GM19099 (cell line): ENCODE measurements around the gene REC8.

ENCODE experiments used
- POLR2A ChIP-seq: IDR thresholded peaks from 3 replicates; pipeline ENCODE4 v1.6.1; 2011; ENCODE audit warnings: low read depth; ENCODE audit not compliant: insufficient read length; ENCODE audit errors: extremely low read depth

REC8 gene

DNA sequence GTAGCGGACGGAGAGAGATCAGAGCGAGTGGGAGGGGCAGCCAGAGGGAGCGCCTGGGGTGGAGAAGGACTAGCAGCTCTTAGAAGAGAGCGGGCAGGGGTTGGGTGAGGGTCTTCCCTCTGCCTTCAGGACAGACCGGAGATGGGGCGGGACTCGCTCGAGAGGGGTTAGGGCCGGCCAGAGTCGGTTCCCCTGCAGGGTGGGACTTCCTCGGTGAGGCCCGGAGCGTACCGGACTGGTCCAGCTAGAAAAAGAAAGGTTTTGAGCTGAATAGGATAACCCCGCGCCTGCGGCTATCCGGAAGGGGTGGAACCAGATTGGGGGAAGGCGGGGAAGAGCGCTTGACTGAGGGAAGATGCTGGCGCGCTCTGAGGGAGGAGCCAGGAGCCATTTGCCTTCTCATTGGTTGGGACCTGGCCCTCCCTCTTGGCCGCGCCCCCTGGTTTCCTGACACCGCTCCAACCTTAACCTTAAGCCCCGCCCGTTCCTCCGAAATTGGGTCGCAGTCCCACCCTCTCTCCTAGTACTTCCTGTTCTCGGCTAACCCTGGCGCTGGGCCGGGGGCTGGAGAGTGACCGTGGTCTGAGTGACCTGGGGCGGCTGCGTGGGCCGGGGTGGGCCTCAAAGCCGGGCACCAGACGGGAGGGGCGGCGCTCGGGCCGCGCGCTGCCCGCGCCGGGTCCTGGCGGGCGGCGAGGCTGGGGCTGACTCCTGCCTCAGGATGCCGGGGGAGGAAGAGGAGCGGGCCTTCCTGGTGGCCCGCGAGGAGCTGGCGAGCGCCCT lies 24.7 kb upstream of the REC8 start, which contains the start of gene RNF31:
RNF31 (plus strand) TSS at position 521 of the 783 bp plus-strand sequence; CDS start at position 722, 201 bp downstream.
- peak; percentile 72 for TF ChIP-seq POLR2A

DNA sequence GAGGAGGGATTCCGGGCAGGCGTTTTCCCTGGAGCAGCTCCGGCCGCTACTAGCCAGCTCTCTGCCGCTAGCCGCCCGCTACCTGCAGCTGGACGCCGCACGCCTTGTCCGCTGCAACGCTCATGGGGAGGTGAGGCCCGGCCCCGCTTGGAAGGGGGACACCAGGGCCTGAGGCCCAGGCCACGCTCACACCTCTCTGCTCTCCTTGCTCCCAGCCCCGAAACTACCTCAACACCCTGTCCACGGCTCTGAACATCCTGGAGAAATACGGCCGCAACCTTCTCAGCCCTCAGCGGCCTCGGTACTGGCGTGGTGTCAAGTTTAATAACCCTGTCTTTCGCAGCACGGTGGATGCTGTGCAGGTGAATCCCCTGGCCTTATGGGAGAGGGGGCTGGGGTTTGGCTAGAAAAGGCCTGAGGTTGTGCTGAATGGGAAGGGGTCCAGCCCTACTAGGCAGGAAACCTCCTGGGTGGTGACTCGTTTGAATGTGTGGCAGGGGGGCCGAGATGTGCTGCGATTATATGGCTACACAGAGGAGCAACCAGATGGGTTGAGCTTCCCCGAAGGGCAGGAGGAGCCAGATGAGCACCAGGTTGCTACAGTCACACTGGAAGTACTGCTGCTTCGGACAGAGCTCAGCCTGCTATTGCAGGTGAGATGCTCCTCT lies 24.0 kb upstream of the REC8 start:
- no peak for TF ChIP-seq POLR2A

DNA sequence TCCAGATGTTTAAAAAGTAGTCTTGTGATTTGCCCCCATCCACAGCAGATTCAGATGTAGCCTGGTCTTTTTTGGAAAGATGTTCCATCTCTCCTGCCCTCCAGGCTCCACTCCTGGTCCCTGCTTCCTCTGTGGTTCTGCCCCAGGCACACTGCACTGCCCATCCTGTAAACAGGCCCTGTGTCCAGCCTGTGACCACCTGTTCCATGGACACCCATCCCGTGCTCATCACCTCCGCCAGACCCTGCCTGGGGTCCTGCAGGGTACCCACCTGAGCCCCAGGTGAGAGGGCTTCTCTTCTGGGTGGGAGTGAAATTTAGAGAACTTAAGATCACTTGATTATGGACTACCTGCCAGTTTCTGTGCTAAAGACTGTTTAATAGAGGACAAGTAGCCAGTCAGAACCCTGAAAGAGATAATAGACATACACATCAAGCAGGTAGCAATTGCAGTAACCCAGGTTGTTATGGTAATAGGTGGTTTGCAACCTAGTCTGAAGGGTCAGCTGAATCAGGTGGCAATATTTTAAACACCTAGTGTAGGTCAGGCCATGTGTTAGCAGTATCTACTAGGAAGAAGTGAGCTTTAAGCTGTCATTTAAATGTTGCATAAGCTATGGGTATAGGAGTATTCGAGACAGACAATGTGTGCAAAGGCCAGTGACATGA lies 22.4 kb upstream of the REC8 start:
- TF ChIP-seq POLR2A: no peak

DNA sequence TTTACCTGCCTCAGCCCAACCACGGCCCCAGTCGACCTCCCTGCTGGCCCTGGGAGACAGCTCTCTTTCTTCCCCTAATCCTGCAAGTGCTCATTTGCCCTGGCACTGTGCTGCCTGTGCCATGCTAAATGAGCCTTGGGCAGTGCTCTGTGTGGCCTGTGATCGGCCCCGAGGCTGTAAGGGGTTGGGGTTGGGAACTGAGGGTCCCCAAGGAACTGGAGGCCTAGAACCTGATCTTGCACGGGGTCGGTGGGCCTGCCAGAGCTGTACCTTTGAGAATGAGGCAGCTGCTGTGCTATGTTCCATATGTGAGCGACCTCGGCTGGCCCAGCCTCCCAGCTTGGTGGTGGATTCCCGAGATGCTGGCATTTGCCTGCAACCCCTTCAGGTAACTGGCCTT lies 21.8 kb upstream of the REC8 start:
- TF ChIP-seq POLR2A: no peak

DNA sequence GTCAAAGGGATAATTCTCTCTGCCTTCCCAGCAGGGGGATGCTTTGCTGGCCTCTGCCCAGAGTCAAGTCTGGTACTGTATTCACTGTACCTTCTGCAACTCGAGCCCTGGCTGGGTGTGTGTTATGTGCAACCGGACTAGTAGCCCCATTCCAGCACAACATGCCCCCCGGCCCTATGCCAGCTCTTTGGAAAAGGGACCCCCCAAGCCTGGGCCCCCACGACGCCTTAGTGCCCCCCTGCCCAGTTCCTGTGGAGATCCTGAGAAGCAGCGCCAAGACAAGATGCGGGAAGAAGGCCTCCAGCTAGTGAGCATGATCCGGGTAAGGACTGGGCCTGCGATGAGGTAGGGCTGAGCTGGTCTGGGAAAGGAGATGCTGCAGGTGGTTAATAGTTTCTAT lies 21.3 kb upstream of the REC8 start:
- no peak for TF ChIP-seq POLR2A

DNA sequence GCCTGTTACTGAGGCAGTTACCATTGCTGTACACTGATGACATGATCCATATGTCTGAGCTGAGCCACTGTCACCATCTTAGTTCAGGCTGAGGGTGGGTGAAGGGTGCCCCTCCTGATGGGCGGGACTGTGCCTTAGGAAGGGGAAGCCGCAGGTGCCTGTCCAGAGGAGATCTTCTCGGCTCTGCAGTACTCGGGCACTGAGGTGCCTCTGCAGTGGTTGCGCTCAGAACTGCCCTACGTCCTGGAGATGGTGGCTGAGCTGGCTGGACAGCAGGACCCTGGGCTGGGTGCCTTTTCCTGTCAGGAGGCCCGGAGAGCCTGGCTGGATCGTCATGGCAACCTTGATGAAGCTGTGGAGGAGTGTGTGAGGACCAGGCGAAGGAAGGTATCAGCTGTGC lies 20.9 kb upstream of the REC8 start:
- no peak for TF ChIP-seq POLR2A

DNA sequence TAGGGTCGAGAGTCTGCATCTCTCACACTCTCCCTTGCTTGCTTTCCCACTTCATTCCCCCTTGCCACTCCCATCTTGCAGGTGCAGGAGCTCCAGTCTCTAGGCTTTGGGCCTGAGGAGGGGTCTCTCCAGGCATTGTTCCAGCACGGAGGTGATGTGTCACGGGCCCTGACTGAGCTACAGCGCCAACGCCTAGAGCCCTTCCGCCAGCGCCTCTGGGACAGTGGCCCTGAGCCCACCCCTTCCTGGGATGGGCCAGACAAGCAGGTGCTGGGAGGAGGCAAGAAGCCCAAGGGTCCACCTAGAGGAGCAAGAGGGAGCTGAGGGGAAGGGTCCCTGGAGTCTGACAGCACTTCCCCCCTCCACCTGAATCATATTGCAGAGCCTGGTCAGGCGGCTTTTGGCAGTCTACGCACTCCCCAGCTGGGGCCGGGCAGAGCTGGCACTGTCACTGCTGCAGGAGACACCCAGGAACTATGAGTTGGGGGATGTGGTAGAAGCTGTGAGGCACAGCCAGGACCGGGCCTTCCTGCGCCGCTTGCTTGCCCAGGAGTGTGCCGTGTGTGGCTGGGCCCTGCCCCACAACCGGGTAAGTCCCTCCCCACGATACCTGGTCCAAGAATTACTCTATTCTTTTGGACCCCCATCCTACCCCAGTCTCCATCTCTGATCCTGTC lies 20.3 kb upstream of the REC8 start:
- no peak for TF ChIP-seq POLR2A

DNA sequence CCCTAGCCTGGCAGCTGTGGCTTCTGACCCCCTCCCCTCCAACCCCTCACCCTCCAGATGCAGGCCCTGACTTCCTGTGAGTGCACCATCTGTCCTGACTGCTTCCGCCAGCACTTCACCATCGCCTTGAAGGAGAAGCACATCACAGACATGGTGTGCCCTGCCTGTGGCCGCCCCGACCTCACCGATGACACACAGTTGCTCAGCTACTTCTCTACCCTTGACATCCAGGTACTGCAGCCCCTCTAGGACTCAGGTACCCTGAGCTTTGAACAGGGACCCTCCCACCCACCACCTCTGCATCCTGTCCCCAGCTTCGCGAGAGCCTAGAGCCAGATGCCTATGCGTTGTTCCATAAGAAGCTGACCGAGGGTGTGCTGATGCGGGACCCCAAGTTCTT lies 16.8 kb upstream of the REC8 start:
- TF ChIP-seq POLR2A: no peak

DNA sequence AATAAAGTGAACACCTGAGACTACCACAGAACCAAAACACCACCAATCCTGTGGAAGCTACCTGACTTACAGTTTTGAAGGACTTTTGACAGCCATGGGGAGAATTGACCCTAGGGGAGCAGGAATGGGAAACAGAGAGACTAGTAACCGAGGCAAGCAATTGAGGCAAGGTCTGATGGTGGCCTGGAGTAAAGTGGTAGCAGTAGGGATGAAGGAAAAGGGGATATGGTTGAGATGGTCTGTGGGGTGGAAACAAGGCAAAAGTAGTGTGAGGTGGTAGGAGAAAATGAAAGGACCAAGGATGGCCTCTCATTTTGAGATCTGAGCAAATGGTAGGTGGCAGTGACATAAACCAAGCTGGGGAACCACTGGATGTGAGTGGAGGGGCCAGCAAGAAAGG lies 15.0 kb upstream of the REC8 start:
- TF ChIP-seq POLR2A: no peak

DNA sequence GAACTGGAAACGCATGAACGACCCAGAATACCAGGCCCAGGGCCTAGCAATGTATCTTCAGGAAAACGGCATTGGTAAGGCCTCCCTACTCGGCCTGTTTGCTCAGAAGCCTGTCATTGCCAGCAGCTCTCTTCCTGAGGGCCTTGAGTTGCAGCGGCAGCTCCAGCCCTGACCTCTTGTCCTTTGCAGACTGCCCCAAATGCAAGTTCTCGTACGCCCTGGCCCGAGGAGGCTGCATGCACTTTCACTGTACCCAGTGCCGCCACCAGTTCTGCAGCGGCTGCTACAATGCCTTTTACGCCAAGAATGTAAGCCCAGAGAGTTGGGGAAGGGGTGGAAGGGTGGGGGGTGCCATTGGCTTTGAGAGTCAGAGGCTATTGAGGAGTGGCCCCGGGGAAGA lies 14.5 kb upstream of the REC8 start:
- TF ChIP-seq POLR2A: no peak

DNA sequence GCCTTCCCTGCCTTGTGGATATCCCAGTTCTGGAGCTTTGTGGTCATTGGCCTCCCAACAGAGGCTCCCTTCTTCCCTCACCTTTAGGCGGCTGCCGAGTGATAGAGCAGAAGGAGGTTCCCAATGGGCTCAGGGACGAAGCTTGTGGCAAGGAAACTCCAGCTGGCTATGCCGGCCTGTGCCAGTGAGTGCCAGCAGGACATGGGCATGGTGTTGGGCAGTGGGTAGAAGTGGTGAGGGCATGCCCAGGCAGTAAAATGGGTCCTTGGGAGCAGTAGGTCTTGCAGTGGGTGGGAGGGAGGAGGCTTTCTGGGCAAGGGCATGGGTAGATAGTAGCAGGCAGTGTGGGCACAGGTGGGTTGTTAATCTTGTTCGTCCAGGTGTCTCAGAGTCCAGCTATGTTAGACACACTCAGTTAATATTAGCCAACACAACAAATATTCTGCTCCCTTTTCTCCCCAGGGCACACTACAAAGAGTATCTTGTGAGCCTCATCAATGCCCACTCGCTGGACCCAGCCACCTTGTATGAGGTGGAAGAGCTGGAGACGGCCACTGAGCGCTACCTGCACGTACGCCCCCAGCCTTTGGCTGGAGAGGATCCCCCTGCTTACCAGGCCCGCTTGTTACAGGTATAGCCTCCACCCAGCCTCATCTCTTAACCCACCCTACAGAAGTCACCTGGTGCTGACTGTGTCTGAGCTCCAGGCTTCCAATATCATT lies 11.9 kb upstream of the REC8 start:
- TF ChIP-seq POLR2A: no peak

DNA sequence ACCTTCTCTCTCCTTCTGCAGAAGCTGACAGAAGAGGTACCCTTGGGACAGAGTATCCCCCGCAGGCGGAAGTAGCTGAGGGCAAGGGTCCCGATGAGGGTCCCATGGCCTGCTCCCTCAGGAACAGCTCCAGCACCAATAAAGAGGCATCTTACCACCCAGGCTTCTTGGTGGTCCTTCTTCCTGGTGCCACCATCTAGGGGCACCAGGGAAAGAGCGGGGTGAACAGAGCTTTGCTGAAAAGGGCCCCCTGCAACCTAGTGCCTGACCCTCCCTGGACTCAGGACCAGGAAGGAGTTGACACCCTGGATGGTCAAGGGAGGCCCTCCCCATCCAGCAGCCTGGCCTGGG lies 11.4 kb upstream of the REC8 start:
- TF ChIP-seq POLR2A: no peak

DNA sequence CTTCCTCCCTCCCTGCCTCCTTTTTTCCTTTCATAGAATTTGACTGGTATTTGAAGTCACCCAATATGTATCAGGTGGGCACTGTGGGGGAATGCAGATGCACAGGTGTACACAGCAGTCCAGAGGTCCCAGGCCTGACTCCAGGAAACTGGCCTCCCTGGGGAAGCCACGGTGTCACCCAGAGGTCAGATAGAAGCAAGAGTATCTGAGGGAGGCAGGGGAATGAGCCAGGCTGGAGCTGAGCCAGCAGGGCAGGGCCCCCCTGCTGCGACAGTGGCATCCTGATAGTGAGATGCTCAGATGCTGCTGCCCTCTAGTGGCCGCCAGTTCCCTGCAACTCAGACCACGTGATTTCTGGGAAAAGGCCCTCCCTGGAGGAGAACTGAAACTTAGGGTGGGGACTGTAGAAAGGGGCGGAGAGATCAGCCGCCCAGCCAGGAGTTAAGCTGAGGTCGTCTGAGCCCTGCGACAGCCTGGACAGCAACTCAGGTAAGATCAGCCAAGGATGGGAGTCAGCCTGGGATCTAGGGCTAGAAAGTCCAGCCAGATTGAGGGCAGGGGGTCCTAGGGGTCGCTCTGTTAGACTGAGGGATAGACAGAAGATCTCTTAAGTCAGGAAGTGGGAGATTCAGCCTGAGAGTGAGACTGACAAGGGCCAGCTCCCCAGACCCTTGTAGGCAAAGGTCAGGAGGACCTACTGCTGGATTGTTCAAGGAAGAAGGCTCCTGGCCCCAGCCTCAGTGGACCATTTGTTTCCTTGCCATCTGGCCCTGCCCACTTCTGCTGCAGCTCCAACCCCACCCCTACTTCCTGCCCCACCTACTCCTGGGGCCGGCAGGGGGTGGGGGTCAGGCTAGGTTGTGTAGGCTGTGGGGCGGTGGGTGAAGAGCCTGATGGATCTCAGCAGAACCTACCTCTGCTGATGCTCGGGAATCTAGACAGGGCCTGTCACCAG lies 10.8 kb upstream of the REC8 start, which contains the start of gene IRF9:
IRF9 (plus strand) TSS at position 416 of the 955 bp plus-strand sequence. CDS start 880 bp downstream, outside the sequence.
- peak; percentile 97 for TF ChIP-seq POLR2A
